Activated T-helper 1 cell treated with anti-CD3 and anti-CD28 coated beads, Interleukin-12 subunit alpha, Interleukin-12 subunit beta, Interleukin-2, Interleukin-4 antibody, amounts not matched to agents 30 ng/mL and 10 ng/mL and 1 ng/mL, durations not matched to agents 14 hours and 24 hours and 36 hours (primary cell): ENCODE results near the gene SHANK3. TPM values are rescaled to one million over a fixed set of nuclear protein-coding genes. Genes with fewer than 3 reads are reported as not detected.

ENCODE experiments used
- DNase-seq: peaks from one replicate; pipeline ENCODE4 v3.0.0; 2021; ENCODE audit warnings: low spot score
- H3K27ac Mint-ChIP-seq: one replicate; pipeline ENCODE4 v1.8.0; 2021; ENCODE audit warnings: mild to moderate bottlenecking, mixed read lengths
- H3K27me3 Mint-ChIP-seq: one replicate; pipeline ENCODE4 v1.8.0; 2022; ENCODE audit warnings: mild to moderate bottlenecking, moderate library complexity, mixed read lengths; ENCODE audit not compliant: insufficient read depth
- H3K36me3 Mint-ChIP-seq: one replicate; pipeline ENCODE4 v1.8.0; 2021; ENCODE audit warnings: low read depth, mixed read lengths
- H3K4me1 Mint-ChIP-seq: one replicate; pipeline ENCODE4 v1.8.0; 2021; ENCODE audit warnings: low read depth, mixed read lengths
- H3K4me3 Mint-ChIP-seq: one replicate; pipeline ENCODE4 v1.8.0; 2021; ENCODE audit warnings: mild to moderate bottlenecking, moderate library complexity, mixed read lengths
- H3K9me3 Mint-ChIP-seq: one replicate; pipeline ENCODE4 v1.8.0; 2021; ENCODE audit warnings: mixed read lengths
- intact Hi-C: fragments of 100-400 bp; cut with micrococcal nuclease; formaldehyde crosslinking; loops from one replicate; pipeline ENCODE4 v1.15.1; 2024
- total RNA-seq: library from RNA; stranded (reverse); gene quantifications from 2 replicates; pipeline ENCODE4 v1.2.3, GENCODE V29; 2022

The SHANK3 gene
- total RNA-seq, 1 donor from 2014 or later: 0.10 TPM

GRCh38 chr22:50693462-50693861 is 20.8 kb downstream of the SHANK3 start:
- Mint-ChIP-seq H3K27ac (no peak overlapping the region), H3K4me1 (peaks cover 7% of the 10 kb centered on the region), H3K4me3 (no peak overlapping the region), H3K27me3 (peaks cover 11% of the 10 kb centered on the region), H3K9me3 (no peaks in the 10 kb centered on the region), H3K36me3 (no peaks in the 10 kb centered on the region)
- intact Hi-C loops: loop anchor here (5.0 kb wide), 1 partner anchor 156 kb away; no protein-coding TSS in a partner anchor
- no peak for DNase-seq

GRCh38 chr22:50694099-50694605 is 21.5 kb downstream of the SHANK3 start:
- peaks cover 7% of the 10 kb centered on the region for H3K4me1 Mint-ChIP-seq
- intact Hi-C loops: loop anchor here (5.0 kb wide), 1 partner anchor 157 kb away; no protein-coding TSS in a partner anchor
- no peak overlapping the region for H3K4me3 Mint-ChIP-seq
- H3K36me3 Mint-ChIP-seq: no peaks in the 10 kb centered on the region
- DNase-seq: no peak
- no peak overlapping the region for H3K27ac Mint-ChIP-seq
- H3K27me3 Mint-ChIP-seq: peaks cover 11% of the 10 kb centered on the region
- H3K9me3 Mint-ChIP-seq: no peaks in the 10 kb centered on the region

DNA sequence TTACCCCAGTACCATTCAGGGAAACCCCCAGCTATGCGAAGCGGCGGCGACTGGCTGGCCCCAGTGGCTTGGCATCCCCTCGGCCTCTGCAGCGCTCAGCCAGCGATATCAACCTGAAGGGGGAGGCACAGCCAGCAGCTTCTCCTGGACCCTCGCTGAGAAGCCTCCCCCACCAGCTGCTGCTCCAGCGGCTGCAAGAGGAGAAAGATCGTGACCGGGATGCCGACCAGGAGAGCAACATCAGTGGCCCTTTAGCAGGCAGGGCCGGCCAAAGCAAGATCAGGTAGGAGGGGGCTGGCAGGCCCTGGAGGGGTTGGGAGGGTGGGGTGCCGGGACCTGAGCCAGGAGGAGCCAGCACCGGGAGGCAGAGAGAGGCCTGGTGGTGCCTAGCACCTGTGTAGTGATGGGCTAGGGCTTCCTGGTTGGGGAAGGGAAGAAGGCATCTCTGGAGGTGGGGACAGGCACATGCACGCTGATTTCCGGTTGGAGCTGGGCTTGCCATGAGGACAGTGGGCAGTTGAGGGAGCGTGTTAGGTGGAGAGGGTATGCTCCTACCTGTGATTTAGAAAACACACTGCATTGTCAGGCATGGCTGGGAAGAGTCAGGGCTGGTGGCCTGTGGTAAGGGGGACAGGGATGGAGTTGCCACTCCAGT is 22.3 kb downstream of the SHANK3 start:
- no peaks in the 10 kb centered on the region for H3K9me3 Mint-ChIP-seq
- H3K4me3 Mint-ChIP-seq: no peak overlapping the region
- H3K27ac Mint-ChIP-seq: no peak overlapping the region
- DNase-seq: no peak
- intact Hi-C loops: loop anchor here (5.0 kb wide), 1 partner anchor 158 kb away; no protein-coding TSS in a partner anchor
- peaks cover 11% of the 10 kb centered on the region for H3K27me3 Mint-ChIP-seq
- H3K36me3 Mint-ChIP-seq: no peaks in the 10 kb centered on the region
- H3K4me1 Mint-ChIP-seq: peaks cover 7% of the 10 kb centered on the region

GRCh38 chr22:50695421-50696250 is 23.0 kb downstream of the SHANK3 start:
- Mint-ChIP-seq H3K9me3 (no peaks in the 10 kb centered on the region), H3K4me1 (peaks cover 7% of the 10 kb centered on the region), H3K4me3 (no peak overlapping the region), H3K27ac (no peak overlapping the region), H3K36me3 (no peaks in the 10 kb centered on the region), H3K27me3 (peaks cover 11% of the 10 kb centered on the region)
- no peak for DNase-seq
- intact Hi-C loops: no loop called here

DNA sequence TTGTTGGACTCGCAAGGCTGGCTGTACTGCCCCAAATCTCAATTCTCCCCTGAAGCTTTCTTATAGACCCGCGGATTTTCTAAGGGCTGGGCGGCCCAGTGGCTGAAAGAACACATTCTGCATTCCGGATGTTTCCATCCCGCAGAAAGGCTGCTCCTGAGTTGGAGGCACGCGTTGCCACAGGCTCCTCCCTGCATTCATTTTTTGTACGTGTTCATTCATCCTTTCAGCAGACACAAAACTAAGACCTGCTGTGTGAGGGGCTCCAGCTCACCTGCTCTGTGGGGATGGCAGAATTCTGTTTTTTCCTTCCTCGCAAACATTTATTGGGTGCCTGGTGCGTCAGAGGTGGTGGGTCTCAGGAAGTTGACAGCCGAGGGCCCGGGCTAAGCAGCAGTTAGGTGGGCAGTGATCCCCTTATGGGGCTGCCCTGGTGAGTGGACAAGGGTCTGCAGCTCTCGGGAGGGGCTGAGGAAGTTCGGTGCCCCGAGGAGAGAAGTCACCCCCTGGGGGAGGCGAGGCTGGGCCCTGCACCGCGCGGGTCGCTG is 23.7 kb downstream of the SHANK3 start:
- Mint-ChIP-seq H3K4me3 (no peak overlapping the region), H3K27ac (no peak overlapping the region), H3K9me3 (no peaks in the 10 kb centered on the region), H3K4me1 (peaks cover 6% of the 10 kb centered on the region), H3K27me3 (peaks cover 11% of the 10 kb centered on the region), H3K36me3 (no peaks in the 10 kb centered on the region)
- DNase-seq: no peak
- intact Hi-C loops: no loop called here

GRCh38 chr22:50696799-50697561 is 24.4 kb downstream of the SHANK3 start:
- H3K4me3 Mint-ChIP-seq: no peak overlapping the region
- intact Hi-C loops: no loop called here

DNA sequence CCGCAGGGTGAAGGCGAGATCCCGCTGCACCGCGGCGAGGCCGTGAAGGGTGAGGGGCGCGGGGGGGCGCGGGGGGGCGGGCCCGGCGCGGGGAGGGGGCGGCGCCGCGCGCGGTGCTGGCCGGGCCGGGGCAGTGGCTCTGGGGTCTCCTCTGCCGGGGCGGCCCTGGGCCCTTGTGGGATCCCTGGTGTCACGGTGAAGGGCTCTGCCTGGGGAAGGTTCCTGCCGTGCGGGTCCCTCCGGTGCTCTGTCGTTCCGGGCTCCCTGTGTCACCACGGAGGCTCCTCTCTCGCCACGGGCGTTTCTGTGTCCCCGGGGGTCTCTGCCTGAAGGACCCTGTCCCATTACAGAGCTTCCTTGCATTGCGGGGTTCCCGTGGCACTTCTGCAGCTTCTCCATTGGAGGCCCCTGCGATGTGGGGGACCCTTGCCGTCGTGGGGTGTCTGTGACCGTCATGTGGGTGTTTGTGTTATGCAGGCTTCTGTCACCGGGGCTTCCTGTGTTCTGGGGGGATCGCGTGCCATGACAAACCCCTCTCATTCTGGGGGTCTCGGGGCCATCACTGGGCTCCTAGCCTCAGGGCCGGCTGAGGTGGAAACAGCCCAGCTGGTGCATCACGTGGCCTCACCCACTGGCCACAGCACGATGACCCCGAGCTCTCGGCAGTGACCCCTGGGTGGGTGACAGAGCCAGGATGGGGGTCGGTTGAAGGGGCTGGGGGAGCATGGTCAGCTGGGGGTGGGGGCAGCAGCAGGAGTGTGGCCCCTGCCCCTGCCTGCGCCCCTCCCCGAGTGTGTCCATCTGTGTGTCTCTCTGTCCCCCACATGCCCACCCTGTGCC is 25.3 kb downstream of the SHANK3 start:
- intact Hi-C loops: no loop called here
- H3K27ac Mint-ChIP-seq: no peak overlapping the region
- no peaks in the 10 kb centered on the region for H3K9me3 Mint-ChIP-seq
- no peaks in the 10 kb centered on the region for H3K36me3 Mint-ChIP-seq
- peaks cover 11% of the 10 kb centered on the region for H3K4me1 Mint-ChIP-seq
- no peak for DNase-seq
- H3K27me3 Mint-ChIP-seq: peaks cover 3% of the 10 kb centered on the region
- no peak overlapping the region for H3K4me3 Mint-ChIP-seq

More at GRCh38 chr22:50696799-50697561, 24.4 kb downstream of the SHANK3 start:
- Mint-ChIP-seq H3K4me1 (peaks cover 3% of the 10 kb centered on the region), H3K27me3 (peaks cover 7% of the 10 kb centered on the region), H3K27ac (no peak overlapping the region), H3K9me3 (no peaks in the 10 kb centered on the region), H3K36me3 (no peaks in the 10 kb centered on the region)
- no peak for DNase-seq

- H3K27me3 Mint-ChIP-seq: no peaks in the 10 kb centered on the region
- H3K4me3 Mint-ChIP-seq: no peak overlapping the region
- DNase-seq: no peak
- no peaks in the 10 kb centered on the region for H3K9me3 Mint-ChIP-seq
- intact Hi-C loops: no loop called here
- H3K36me3 Mint-ChIP-seq: no peaks in the 10 kb centered on the region
- no peak overlapping the region for H3K27ac Mint-ChIP-seq
- peaks cover 11% of the 10 kb centered on the region for H3K4me1 Mint-ChIP-seq
Measured at GRCh38 chr22:50698546-50698945, 25.9 kb downstream of the SHANK3 start.

DNA sequence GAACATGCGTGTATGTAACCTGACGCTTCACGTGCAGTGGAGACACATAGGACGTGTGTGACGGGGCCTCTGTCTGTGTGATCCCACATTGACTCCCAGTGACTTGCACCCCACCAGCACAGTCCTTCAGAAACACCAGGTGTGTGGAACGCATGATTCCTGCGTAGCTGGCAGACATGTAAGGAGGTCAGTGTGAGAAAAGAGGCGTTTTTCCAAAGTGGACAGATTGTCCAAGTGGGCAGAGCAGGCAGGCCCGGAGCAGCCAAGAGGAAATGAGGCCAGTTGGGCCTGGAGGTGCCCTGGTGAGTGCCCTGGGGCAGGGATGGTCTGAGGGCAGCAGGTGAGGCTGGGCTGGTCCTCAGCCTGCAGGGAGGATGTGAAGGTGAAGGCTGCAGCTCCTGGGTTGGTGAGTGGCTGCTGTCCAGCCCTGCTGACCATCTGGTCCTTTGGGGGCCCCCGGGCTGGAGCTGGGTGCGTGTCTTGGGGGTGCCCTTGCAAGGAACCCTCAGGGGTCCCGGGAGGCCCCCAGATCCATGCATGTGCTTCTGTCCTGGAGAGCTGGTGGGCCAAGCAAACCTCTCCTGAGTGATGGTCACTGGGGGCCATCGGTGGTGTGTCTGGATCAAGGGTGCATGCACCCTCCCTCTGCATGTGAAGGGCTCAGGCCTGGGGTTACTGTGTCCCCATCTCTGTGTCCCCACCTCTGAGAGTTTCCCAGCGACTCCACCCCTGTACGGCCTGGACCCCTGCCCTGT is 26.6 kb downstream of the SHANK3 start:
- Mint-ChIP-seq H3K27ac (no peak overlapping the region), H3K27me3 (no peaks in the 10 kb centered on the region), H3K9me3 (no peaks in the 10 kb centered on the region), H3K36me3 (no peaks in the 10 kb centered on the region), H3K4me1 (peaks cover 11% of the 10 kb centered on the region), H3K4me3 (no peak overlapping the region)
- intact Hi-C loops: no loop called here
- DNase-seq: no peak

GRCh38 chr22:50699756-50700386 is 27.2 kb downstream of the SHANK3 start:
- intact Hi-C loops: no loop called here
- no peaks in the 10 kb centered on the region for H3K36me3 Mint-ChIP-seq
- H3K27ac Mint-ChIP-seq: no peak overlapping the region
- H3K4me3 Mint-ChIP-seq: no peak overlapping the region
- H3K4me1 Mint-ChIP-seq: peaks cover 11% of the 10 kb centered on the region
- H3K27me3 Mint-ChIP-seq: no peaks in the 10 kb centered on the region
- DNase-seq: no peak
- no peaks in the 10 kb centered on the region for H3K9me3 Mint-ChIP-seq

- Mint-ChIP-seq H3K4me1 (peaks cover 11% of the 10 kb centered on the region), H3K36me3 (no peaks in the 10 kb centered on the region), H3K4me3 (no peak overlapping the region), H3K27me3 (no peaks in the 10 kb centered on the region), H3K9me3 (no peaks in the 10 kb centered on the region), H3K27ac (no peak overlapping the region)
- intact Hi-C loops: no loop called here
- DNase-seq: no peak
Measured at GRCh38 chr22:50700387-50701075, 27.9 kb downstream of the SHANK3 start.
